Endothelial cell of umbilical vein (primary cell): ENCODE results near the gene APOC3. TPM values are rescaled to one million over a fixed set of nuclear protein-coding genes. Genes with fewer than 3 reads are reported as not detected.

ENCODE experiments used
- BruUV-seq: library from RNA; stranded (reverse); fragments of 400-500 nt; replicated peaks from 2 replicates; lab custom pipeline; 2021; lab: Mats Ljungman, UMichigan
- CTCF ChIA-PET: fragments of 300-600, 350-600 bp; sonication (Branson Sonifier 250); formaldehyde crosslinking; loops from one replicate; lab custom pipeline; 2021; ENCODE audit warnings: antibody characterized with exemption, inconsistent platforms; lab: Charles Lee
- POLR2A ChIA-PET: fragments of 300-600, 350-600 bp; sonication (Branson Sonifier 250); formaldehyde crosslinking; loops from one replicate; lab custom pipeline; 2021; ENCODE audit warnings: antibody characterized with exemption, inconsistent platforms; lab: Charles Lee
- DNase-seq: peaks from one replicate; pipeline ENCODE4 v3.0.0-alpha.2; 2011; ENCODE audit warnings: low read depth, low spot score
- FAIRE-seq: peaks from 2 replicates; lab custom pipeline; 2011; peaks lifted over from hg19 to GRCh38; lab: Jason Lieb, UNC
- H2AFZ ChIP-seq: 2 replicates; pipeline ENCODE4 v1.6.0; 2012; ENCODE audit warnings: low read depth, low read length, control low read depth, inconsistent platforms
- H3K27ac ChIP-seq: 2 replicates; pipeline ENCODE4 v1.5.1; 2011; ENCODE audit warnings: low read depth, mild to moderate bottlenecking, control low read depth, low read length, moderate library complexity; ENCODE audit not compliant: insufficient read depth
- H3K27me3 ChIP-seq, 2 experiments: 2 replicates each; pipeline versions ENCODE4 v1.6.0 to v1.6.1; 2011; ENCODE audit warnings: low read length in 2 of 2, mixed read lengths in 1 of 2; ENCODE audit not compliant: control insufficient read depth in 2 of 2, insufficient read depth in 2 of 2
- H3K36me3 ChIP-seq, 2 experiments: 2 replicates in 1 of 2; 3 replicates in 1 of 2; pipeline ENCODE4 v1.5.1; 2011; ENCODE audit warnings: low read length in 2 of 2, mild to moderate bottlenecking in 1 of 2, moderate library complexity in 1 of 2; ENCODE audit not compliant: control insufficient read depth in 2 of 2, insufficient read depth in 2 of 2; ENCODE audit errors: extremely low read depth in 1 of 2
- H3K4me1 ChIP-seq: 3 replicates; pipeline ENCODE4 v1.5.1; 2011; ENCODE audit warnings: mild to moderate bottlenecking, low read length; ENCODE audit not compliant: control insufficient read depth, insufficient read depth; ENCODE audit errors: extremely low read depth
- H3K4me2 ChIP-seq: 2 replicates; pipeline ENCODE4 v1.6.1; 2011; ENCODE audit warnings: low read length, control low read depth, mixed read lengths; ENCODE audit not compliant: insufficient read depth
- H3K4me3 ChIP-seq, 3 experiments: fragments of 200-600 bp in 1 of 3; sonication (generic), shearing (Covaris generic) in 1 of 3; replicated peaks in 1 of 3; 2 replicates each; pipeline ENCODE4 v1.5.1; 2011 to 2016; ENCODE audit warnings: control low read depth in 3 of 3, low read length in 3 of 3, mild to moderate bottlenecking in 2 of 3, inconsistent platforms in 1 of 3, low read depth in 1 of 3, moderate library complexity in 1 of 3; ENCODE audit not compliant: insufficient read depth in 1 of 3
- H3K79me2 ChIP-seq: 2 replicates; pipeline ENCODE4 v1.6.0; 2012; ENCODE audit warnings: low read length, inconsistent platforms; ENCODE audit not compliant: control insufficient read depth, insufficient read depth
- H3K9ac ChIP-seq: replicated peaks from 2 replicates; pipeline ENCODE3; 2011; ENCODE audit warnings: low read length, control low read depth; ENCODE audit not compliant: insufficient read depth; ENCODE audit errors: extremely low read depth
- H3K9me1 ChIP-seq: replicated peaks from 3 replicates; pipeline ENCODE4 v1.6.0; 2011; ENCODE audit warnings: mild to moderate bottlenecking, low read length; ENCODE audit not compliant: control insufficient read depth, insufficient read depth; ENCODE audit errors: extremely low read depth
- H3K9me3 ChIP-seq: replicated peaks from 2 replicates; pipeline ENCODE4 v1.5.1; 2012; ENCODE audit warnings: low read length, inconsistent platforms; ENCODE audit not compliant: control insufficient read depth, insufficient read depth
- H4K20me1 ChIP-seq: replicated peaks from 2 replicates; pipeline ENCODE3; 2011; ENCODE audit warnings: mild to moderate bottlenecking, low read length; ENCODE audit not compliant: control insufficient read depth, insufficient read depth; ENCODE audit errors: extremely low read depth
- EZH2 ChIP-seq: IDR thresholded peaks from 2 replicates; pipeline ENCODE4 v1.6.1; 2012; ENCODE audit warnings: borderline replicate concordance, low read depth, mild to moderate bottlenecking, moderate library complexity, low read length, inconsistent platforms; ENCODE audit not compliant: severe bottlenecking
- FOS ChIP-seq: IDR thresholded peaks from 2 replicates; pipeline ENCODE4 v1.6.1; 2011; ENCODE audit warnings: mild to moderate bottlenecking, low read length, moderate library complexity, borderline replicate concordance; ENCODE audit not compliant: insufficient read depth
- GATA2 ChIP-seq: IDR thresholded peaks from 2 replicates; pipeline ENCODE4 v1.7.0; 2011; ENCODE audit warnings: low read depth, mild to moderate bottlenecking, moderate library complexity, mixed read lengths, low read length; ENCODE audit not compliant: insufficient read length, insufficient read depth
- JUN ChIP-seq: IDR thresholded peaks from 2 replicates; pipeline ENCODE4 v1.6.1; 2011; ENCODE audit warnings: borderline replicate concordance, low read depth; ENCODE audit not compliant: insufficient read length, insufficient read depth
- MYC ChIP-seq: IDR thresholded peaks from one replicate; pipeline ENCODE4 v1.6.1; 2011; ENCODE audit warnings: mild to moderate bottlenecking, low read depth, low read length
- POLR2A ChIP-seq: IDR thresholded peaks from 2 replicates; pipeline ENCODE4 v1.6.1; 2012; ENCODE audit warnings: low read depth, mild to moderate bottlenecking, control low read depth, low read length
- POLR2AphosphoS5 ChIP-seq: IDR thresholded peaks from 2 replicates; pipeline ENCODE4 v1.6.1; 2012; ENCODE audit warnings: low read depth, mild to moderate bottlenecking, control low read depth, low read length, moderate library complexity; ENCODE audit not compliant: insufficient read depth
- dilution Hi-C: fragments of 300-500 bp; cut with MboI; formaldehyde crosslinking; loops from one replicate; pipeline ENCODE4 v1.15.0; 2019; ENCODE audit warnings: low sequenced_read_pairs; ENCODE audit not compliant: extremely low pct_ligation_motif_present
- intact Hi-C: fragments of 100-400 bp; cut with micrococcal nuclease; formaldehyde crosslinking; loops from one replicate; pipeline ENCODE4 v1.10.0; 2022
- polyA plus RNA-seq, 4 experiments: library from polyadenylated mRNA; depleted of rRNA in 3 of 4; stranded (reverse) in 3 of 4; unstranded in 1 of 4; fragments of >200 nt; gene quantifications; 2 replicates each; pipeline versions ENCODE4 v1.2.1 to v1.2.3, GENCODE V29; 2011 to 2012; ENCODE audit warnings: missing spikeins in 1 of 4
- total RNA-seq: library from RNA; stranded (reverse); gene quantifications from 2 replicates; pipeline ENCODE4 v1.2.3, GENCODE V29; 2021
- TF ChIP-seq, protein P1 (sequence below), 2 donors: IDR thresholded peaks; 1 replicate in 1 of 2; 2 replicates in 1 of 2; pipeline ENCODE4 v1.5.1; 2011; ENCODE audit warnings: low read length in 2 of 2, mild to moderate bottlenecking in 2 of 2, moderate library complexity in 2 of 2, control low read depth in 1 of 2, inconsistent platforms in 1 of 2, low read depth in 1 of 2; ENCODE audit not compliant: insufficient read depth in 1 of 2; ENCODE audit errors: extremely low read depth in 1 of 2
- TF ChIP-seq, protein P2 (sequence below): IDR thresholded peaks from 2 replicates; pipeline ENCODE4 v1.6.1; 2011; ENCODE audit not compliant: insufficient read depth, insufficient read length

The APOC3 gene
- total and polyA plus RNA-seq, 2 donors (not counting 3 experiments of a cell fraction or from before 2014, with no cell fraction given): not detected

DNA sequence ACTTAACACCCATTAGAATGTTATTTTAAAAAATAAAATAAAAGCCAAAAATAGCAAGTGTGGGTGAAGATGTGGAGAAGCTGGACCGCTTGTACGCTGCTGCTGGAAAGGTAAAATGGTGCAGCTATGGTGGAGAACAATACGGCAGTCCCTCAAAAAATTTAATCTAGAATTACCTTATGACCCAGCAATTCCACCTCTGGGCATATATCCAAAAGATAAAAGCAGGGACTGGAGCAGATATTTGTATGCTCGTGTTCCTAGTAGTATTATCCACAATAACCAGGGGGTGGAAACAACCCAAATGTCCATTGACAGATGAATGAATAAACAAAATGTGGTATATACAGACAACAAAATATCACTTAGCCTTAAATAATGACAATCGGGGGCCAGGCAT is 31.9 kb upstream of the APOC3 start:
- Histone ChIP-seq H2AFZ (no peak overlapping the region), H3K27me3 (peaks cover 4 to 8% of the 10 kb centered on the region in 2 experiments), H3K36me3 (no peaks in the 10 kb centered on the region), H3K9ac (no peak overlapping the region), H3K9me1 (no peaks in the 10 kb centered on the region), H3K27ac (no peak overlapping the region), H3K9me3 (no peaks in the 10 kb centered on the region), H3K4me2 (no peak overlapping the region), H3K79me2 (no peaks in the 10 kb centered on the region), H3K4me3 (no peak overlapping the region), H3K4me1 (no peaks in the 10 kb centered on the region), H4K20me1 (no peaks in the 10 kb centered on the region)
- dilution Hi-C loops (no loop called here), intact Hi-C loops (no loop called here)
- TF ChIP-seq EZH2 (no peak), POLR2AphosphoS5 (no peak), GATA2 (no peak), MYC (no peak), POLR2A (no peak), FOS (no peak), JUN (no peak)
- TF ChIP-seq, protein P1, sequence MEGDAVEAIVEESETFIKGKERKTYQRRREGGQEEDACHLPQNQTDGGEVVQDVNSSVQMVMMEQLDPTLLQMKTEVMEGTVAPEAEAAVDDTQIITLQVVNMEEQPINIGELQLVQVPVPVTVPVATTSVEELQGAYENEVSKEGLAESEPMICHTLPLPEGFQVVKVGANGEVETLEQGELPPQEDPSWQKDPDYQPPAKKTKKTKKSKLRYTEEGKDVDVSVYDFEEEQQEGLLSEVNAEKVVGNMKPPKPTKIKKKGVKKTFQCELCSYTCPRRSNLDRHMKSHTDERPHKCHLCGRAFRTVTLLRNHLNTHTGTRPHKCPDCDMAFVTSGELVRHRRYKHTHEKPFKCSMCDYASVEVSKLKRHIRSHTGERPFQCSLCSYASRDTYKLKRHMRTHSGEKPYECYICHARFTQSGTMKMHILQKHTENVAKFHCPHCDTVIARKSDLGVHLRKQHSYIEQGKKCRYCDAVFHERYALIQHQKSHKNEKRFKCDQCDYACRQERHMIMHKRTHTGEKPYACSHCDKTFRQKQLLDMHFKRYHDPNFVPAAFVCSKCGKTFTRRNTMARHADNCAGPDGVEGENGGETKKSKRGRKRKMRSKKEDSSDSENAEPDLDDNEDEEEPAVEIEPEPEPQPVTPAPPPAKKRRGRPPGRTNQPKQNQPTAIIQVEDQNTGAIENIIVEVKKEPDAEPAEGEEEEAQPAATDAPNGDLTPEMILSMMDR (IDR thresholded peaks at IDR 0.05; ENCODE audit: extremely low read depth in 1 of 2, insufficient read depth in 1 of 2, low read depth in 1 of 2, low read length in 2 of 2): no peak
- TF ChIP-seq, protein P2, sequence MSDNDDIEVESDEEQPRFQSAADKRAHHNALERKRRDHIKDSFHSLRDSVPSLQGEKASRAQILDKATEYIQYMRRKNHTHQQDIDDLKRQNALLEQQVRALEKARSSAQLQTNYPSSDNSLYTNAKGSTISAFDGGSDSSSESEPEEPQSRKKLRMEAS: no peak
- FAIRE-seq (no peak), DNase-seq (no peak)
- ChIA-PET CTCF (interaction anchor here (1.5 kb wide), 1 partner anchor 36 kb away, joined by 3 read pairs; no protein-coding TSS in a partner anchor), POLR2A (no interaction called here)
- BruUV-seq: no TSS peak
